22Rv1 (cell line): ENCODE data around the gene DLGAP3.

Experiments
- ZFX ChIP-seq: fragments of 450-650 bp; IDR thresholded peaks from 2 replicates; pipeline ENCODE4 v1.6.1; 2017; ENCODE audit warnings: antibody characterized with exemption, borderline replicate concordance
- TF ChIP-seq, protein P1 (sequence below): fragments of 450-650 bp; IDR thresholded peaks from 2 replicates; pipeline ENCODE4 v1.5.1; 2017; ENCODE audit warnings: mild to moderate bottlenecking

DNA sequence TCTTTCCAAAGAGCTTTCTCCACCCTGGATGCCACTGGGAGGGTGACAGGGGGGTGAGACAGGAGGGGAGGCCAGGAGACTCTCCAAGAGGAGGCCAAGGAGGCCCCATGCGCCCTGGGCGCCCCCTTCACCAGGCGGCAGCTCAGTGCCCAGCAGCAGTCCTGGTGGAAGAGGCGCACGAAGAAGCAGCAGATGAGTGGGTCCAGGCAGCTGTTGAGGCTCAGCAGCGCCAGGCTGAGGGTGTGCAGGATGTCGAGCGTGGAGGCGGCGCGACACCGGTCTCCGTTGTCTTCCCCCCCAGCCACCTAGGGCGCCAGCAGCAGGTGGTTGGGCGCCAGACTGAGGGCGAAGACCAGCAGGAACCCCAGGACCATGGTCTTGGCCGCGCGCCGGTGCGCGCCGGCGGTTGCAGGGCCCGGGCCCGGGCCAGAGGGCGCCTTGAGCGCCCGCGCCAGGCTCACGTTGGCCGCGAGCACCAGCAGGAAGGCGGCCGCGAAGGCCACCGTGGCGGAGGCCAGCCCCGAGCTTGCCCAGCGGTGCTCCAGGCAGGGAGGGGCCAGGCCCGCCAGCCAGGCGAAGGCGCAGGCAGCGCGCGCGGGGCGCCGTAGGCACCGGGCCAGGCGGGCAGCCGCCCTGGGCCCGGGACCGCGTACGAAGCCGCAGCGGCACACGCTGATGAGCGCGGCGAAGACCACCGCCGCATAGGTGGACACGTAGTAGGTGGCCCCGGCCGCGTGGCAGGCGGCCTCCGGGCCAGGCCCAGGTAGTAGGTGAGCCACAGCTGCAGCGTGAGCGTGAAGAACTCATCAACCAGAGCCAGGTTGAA, 47.1 kb upstream of the DLGAP3 start:
- TF ChIP-seq, protein P1, sequence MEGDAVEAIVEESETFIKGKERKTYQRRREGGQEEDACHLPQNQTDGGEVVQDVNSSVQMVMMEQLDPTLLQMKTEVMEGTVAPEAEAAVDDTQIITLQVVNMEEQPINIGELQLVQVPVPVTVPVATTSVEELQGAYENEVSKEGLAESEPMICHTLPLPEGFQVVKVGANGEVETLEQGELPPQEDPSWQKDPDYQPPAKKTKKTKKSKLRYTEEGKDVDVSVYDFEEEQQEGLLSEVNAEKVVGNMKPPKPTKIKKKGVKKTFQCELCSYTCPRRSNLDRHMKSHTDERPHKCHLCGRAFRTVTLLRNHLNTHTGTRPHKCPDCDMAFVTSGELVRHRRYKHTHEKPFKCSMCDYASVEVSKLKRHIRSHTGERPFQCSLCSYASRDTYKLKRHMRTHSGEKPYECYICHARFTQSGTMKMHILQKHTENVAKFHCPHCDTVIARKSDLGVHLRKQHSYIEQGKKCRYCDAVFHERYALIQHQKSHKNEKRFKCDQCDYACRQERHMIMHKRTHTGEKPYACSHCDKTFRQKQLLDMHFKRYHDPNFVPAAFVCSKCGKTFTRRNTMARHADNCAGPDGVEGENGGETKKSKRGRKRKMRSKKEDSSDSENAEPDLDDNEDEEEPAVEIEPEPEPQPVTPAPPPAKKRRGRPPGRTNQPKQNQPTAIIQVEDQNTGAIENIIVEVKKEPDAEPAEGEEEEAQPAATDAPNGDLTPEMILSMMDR, result no peak
- no peak for TF ChIP-seq ZFX
